ENCODE measurements around the gene CCZ1.
"Not testable (repeated sequence)": the region's sequence is repeated elsewhere in the genome, so short reads cannot be mapped to it uniquely, and the experiment has no call there.

Gene CCZ1

DNA sequence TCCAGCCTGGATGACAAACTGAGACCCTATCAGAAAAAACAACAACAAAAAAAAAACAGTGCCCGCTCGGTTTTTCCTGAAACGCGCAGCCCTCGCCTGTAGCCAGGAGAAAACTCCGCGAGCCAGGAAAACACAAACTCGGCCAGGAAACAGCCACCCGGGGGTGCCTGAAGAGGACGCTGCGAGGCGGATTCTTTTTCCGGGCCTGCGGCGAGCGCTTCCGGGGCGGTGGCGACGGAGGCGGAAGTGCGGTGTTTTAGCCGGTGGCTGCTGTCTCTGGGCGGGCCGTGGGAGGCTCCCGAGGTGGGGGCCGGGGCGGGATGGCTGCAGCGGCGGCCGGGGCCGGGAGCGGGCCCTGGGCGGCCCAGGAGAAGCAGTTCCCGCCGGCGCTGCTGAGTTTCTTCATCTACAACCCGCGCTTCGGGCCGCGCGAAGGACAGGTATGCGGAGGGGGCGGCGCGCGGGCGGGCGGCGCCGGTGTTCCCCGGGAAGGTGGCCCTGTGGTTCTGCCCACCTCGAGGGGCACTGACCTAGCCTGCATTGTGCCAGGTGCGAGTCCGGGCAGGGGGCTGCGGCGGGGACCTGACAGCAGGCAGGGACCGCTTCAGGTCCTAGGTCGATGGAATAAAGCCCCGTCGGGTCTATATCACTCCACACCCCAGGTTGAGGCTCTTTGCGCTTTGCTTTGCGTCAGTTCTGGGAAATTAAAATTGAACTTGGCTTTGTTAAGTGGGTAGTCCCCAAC is at the start of gene CCZ1:
TSS of gene CCZ1 (plus strand) at position 254 of the 745 bp plus-strand sequence. CDS start at position 321, 67 bp downstream.
- peak; percentile 53 for DNase-seq (ENCODE audit: low read depth)

DNA sequence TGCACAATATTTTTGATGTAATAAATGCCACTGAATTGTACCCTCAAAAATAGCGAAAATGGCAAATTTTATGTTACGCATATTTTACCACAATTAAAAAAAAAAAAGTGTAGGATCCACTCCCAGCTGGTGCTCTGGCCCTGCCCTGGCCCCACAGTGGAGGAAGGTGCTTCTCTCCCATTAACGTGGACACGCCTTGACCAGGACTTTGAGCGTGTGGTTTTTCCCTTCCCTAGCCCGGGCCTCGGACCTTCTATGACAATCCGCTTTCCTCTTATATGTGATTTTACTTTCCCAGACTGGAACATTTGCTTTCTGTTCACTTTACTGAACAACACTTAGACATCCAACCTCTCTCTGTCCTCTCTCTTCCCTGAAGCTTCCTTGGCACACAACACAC is 47.6 kb upstream of the CCZ1 start:
- no peak for DNase-seq (ENCODE audit: low read depth)

DNA sequence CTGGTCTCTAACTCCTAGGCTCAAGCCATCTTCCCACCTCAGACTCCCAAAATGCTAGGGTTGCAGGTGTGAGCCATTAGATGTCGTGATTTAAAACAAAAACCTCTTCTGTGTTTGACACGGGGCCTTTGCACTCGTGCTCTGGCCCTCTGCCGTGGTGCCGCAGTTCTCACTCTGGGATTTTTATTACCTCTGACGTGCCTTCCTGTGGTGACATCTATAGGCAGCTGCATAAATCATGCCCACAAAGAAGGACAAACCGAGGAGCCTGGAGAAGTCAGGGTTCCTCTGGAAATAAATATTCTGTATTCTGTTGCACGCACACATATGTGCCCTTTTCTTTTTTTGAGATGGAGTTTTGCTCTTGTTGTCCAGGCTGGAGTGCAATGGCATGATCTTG is 43.8 kb upstream of the CCZ1 start:
- DNase-seq (ENCODE audit: low read depth) = no peak

DNA sequence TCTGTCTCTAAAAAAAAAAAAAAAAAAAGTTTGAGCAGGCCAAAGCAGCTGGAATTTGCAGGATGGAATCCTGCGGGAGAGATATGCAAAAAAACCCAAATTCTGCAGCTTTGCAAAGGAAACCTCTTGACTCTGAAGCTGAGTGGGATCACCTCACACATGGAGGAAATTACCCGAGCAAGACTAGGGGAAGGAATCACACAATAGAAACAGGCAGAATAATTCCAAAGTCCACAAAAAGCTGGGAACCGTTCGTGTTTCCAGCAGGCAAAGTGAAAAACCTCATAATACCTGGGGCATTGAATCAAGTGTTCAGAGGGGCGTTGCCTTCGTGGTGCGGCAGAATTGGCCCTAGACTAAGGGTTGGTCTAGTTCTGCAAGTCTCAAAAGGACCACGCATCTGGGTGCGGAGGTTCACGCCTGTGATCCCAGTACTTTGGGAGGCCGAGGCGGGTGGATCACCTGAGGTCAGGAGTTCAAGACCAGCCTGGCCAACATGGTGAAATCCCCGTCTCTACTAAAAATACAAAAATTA is 41.4 kb upstream of the CCZ1 start:
- DNase-seq (ENCODE audit: low read depth) = not testable (repeated sequence)

DNA sequence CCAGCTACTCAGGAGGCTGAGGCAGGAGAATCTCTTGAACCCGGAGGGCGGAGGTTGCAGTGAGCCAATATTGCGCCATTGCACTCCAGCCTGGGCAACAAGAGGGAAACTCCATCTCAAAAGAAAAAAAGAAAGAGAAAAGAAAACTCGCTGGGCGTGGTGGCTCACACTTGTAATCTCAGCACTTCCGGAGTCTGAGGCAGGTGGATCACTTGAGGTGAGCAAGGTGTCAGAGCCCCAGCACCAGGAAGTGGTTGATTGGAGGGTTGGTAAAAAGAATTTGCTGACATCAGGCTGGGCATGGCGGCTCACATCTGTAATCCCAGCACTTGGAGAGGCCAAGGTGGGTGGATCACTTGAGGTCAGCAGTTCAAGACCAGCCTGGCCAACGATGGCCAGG is 40.0 kb upstream of the CCZ1 start:
- DNase-seq (ENCODE audit: low read depth) = not testable (repeated sequence)

DNA sequence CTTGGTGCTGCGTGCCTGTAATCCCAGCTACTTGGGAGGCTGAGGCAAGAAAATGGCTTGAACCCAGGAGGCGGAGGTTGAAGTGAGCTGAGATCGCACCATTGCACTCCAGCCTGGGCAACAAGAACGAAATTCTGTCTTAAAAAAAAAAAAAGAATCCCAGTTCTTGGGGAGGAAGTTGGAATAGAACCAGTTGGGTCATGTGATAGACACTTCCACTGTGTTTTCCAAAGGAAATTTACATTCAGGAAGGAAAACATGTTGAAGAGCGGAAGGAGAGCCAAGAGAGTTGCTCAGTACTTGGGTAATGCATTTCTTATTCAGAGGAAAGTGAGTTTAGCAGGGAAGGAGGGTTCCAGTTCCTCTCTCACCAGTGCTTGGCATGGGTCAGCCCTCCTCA is 37.3 kb upstream of the CCZ1 start:
- not testable (repeated sequence) for DNase-seq (ENCODE audit: low read depth)

DNA sequence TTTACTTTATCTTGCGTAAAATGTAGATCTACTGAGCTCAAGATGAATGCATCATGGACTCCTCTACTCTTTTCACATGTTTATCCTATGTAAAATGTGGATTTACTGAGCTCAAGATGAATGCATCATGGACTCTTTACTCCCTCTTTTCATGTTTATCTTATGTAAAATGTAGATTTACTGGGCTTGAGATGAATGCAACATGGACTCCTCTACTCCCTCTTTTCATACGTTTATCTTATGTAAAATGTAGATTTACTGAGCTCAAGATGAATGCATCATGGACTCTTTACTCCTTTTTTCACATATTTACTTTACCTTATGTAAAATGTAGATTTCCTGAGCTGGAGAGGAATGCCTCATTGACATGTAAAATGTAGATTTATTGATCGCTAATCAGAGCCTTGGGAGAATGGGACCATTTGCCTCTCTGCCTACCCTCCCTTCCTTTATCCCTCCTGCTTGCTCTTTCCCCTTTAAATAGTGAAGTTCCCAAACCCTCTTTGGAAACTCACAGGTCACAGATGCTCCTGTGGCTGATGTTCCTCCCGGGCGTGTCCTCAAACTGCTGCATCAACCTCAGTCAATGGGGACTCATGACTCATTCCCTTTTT is 35.7 kb upstream of the CCZ1 start:
- DNase-seq (ENCODE audit: low read depth) = not testable (repeated sequence)

DNA sequence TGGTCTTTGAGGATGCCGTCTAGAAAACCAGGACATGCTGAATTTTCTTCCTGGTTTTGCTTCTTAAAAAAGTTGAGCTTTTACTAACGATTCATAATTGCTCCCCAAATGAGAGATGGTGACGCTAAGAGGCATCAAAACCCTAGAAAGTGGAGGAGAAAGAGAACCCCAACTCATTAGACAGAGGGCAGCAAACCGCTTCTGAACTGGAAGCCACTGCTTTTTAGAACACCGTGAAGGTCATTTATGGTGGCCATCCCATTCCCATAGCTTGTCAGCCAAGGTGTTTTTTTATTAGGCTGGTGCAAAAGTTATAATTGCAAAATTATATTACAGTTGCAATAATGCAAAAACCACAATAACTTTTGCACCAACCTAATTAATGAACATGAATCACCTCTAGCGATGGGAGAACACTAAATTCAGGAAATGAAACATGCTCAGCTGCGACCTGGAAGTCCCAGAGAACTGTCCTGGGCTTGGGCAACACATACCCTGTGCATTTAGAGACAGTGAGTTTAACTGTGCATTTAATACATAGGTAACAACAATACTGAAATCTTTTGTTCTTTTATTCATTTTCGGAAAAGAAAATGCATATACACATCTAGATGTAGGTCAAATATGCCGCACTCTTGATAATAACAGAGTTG is 33.1 kb upstream of the CCZ1 start:
- not testable (repeated sequence) for DNase-seq (ENCODE audit: low read depth)

DNA sequence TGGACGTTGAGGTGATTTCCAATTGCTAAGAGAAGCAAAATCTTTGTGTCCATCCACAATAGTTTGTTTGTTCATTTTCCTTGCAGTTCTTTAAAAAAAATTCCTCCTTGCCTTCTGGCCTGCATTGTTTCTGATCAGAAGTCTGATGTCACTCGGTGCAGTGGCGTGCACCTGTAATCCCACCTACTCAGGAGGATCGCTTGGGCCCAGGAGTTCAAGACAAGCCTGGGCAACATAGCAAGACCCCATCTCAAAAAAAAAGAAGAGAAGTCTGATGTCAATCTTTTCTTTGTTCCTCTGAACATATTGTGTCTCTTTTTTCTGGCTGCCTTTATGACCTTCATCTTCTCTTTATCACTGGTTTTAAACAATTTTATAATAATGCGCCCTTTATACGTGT is 31.5 kb upstream of the CCZ1 start:
- no peak for DNase-seq (ENCODE audit: low read depth)

DNA sequence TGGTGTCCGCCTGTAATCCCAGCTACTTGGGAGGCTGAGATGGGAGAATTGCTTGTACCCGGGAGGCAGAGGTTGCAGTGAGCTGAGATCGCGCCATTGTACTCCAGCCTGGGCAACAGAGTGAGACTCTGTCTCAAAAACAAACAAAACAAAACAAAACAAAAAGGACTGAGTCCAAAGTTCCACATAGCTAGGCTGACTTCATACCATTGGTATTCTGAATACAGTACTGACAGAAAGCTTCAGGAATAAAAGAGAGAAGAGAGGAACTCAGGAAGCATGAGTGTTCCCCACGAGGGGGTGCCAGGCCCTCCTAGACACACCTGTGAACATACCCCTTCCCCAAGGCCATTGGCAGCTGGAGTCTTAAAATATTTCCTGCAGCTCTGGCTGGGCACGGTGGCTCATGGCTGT is 29.6 kb upstream of the CCZ1 start:
- DNase-seq (ENCODE audit: low read depth) = not testable (repeated sequence)

DNA sequence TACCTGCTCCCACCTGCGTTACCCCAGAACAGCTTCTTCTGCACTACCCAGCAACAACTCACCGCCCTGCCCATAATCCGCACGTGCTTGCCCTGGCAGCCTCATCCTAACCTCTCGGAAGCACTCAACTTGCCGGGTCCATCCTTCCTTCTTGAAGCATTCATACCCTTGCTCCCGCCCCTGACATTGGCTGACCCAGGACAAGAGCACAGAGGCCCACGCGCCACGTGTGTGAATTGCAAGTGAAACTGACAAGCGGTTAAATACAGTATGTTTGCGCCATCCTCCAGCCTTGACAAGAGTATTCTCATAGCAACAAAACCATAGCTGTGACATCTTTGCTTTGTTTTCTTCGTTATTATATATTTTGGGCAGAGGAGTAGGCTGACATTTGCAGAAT is 28.8 kb upstream of the CCZ1 start:
- no peak for DNase-seq (ENCODE audit: low read depth)

DNA sequence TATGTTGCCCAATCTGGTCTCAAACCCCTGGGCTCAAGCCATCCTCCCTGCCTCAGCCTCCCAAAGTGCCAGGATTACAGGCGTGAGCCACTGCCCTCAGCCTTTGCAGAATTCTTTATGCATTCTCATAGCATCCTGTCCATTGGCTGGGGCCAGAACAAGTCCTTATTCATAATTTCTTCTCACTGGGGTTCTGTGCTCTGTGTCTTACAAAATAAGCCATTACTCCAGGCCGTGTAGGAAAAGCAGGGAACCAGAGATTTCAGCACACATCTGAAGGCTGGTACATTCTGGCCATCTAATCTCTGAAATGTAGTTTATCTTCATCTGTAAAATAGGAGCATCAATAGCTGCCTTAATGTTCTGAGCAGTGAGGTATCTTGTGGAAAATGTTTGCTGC is 28.2 kb upstream of the CCZ1 start:
- no peak for DNase-seq (ENCODE audit: low read depth)

DNA sequence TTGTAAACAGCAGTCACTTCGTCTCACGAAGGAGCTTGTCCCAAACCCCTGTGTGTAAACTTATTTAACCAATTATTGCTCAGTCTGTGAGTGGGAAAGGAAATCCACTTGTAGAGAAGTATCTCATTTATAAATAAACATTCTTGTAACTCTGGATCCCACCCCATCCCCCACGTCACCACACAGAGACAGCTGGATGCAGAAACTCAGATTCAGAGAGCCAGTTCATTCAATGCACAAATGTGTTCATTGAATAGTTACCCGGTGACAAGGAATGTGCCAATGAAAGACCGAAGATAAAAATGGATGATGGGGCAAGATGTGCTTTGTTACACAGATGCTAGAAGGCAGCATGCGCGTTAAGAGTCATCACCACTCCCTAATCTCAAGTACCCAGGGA is 26.2 kb upstream of the CCZ1 start:
- no peak for DNase-seq (ENCODE audit: low read depth)

DNA sequence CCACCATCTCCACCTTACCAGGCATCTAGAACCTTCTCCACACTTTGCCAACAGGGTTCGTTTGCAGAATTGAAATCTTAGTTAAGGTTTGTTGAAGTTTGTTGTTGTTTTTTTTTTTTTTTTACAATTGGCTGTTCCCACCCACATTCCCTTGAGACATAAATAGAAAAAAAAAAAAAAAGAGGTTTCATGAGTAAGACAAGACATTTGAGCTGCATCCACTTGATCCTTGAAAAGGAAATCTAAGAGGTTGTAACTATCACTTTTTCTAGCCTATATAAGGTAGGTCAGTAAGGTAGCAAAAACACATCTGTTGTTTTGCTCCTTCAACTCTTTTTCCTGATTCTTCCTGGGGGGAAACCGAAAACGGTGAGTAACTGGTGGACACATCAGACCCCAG is 18.9 kb upstream of the CCZ1 start:
- not testable (repeated sequence) for DNase-seq (ENCODE audit: low read depth)

DNA sequence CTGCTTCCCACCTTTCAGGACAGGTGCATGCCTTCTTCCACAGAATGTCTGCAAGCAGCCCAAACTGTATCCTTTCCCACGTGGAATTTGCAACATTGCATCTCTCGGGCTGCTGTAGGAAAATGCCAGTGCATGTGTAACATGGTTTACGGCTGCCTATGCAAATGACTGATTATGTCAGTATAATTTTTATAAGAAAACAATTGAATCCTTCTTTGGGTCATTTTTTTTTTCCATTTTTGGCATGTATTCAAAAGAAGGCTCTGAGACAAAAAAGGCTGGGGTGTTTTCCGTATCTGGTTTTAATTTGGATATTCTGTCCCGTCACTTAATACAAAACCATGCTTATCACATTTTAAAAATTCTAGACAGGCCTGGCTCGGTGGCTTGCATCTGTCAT is 18.4 kb upstream of the CCZ1 start:
- DNase-seq (ENCODE audit: low read depth) = not testable (repeated sequence)

DNA sequence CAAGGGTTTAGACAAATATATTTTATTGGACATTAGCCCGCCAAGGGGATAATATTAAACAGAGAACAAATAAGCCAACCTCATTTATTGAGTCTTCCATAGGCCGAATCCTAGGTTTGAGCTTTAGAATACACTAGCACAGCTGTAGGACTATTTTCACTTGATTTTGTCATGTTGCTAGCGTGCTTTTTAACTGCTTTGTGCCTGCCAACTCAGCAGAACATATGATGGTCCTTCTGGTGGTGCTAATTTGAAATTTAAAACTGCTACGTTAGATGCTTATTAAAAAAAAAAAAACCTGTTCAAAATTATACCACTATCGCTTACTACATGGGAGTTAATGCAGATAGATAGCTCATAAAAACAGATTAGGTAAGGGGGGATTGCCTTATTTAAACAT is 14.1 kb upstream of the CCZ1 start:
- DNase-seq (ENCODE audit: low read depth) = not testable (repeated sequence)

DNA sequence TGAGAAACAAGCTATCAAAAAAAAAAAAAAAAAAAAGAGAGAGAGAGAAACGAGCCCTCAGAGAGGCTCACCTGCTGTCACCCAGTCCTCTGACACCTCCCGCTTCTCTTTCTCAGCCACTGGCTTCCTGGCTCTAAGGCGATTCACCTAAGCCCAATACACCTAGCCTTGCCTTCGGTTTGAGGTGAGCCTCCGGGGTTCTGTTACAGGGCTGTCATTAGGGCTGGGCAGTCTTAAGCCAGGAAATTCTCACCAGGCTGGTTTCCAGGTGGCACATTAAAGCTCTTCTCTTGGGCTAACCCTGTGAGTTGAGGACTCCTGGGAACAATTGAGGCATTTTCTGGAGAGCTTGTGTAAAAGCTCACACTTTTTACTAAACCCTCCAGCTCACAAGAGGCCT is 10.5 kb upstream of the CCZ1 start:
- not testable (repeated sequence) for DNase-seq (ENCODE audit: low read depth)

DNA sequence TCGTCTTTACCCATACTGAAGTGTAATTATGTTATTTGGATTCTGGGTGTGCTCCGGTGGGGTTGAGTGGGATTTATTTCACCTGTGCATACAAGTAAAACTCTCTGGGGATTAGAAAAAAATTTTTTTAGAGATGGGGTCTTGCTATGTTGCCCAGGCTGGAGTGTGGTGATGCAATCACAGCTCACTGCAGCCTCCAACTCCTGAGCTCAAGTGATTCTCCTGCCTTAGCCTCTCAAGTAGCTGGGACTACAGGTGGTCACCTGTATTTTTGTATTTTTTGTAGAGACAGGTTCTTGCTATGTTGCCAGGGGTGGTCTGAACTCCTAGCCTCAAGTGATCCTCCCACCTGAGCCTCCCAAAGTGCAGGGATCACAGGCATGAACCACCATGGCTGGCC is 8.3 kb upstream of the CCZ1 start:
- DNase-seq (ENCODE audit: low read depth) = not testable (repeated sequence)

DNA sequence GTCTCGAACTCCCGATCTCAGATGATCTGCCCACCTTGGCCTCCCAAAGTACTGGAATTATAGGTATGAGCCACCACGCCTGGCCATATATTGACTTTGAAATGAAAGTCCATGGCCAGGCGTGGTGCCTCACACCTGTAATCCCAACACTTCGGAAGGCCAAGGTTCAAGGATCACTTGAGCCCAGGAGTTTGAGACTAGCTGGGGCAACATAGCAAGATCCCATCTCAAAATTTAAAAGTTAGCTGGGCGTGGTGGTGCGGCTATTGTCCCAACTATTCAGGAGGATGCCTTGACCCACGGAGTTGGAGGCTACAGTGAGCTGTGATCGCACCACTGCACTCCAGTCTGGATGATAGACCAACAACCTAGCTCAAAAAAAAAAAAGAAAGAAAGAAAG is 6.0 kb upstream of the CCZ1 start:
- DNase-seq (ENCODE audit: low read depth) = no peak

DNA sequence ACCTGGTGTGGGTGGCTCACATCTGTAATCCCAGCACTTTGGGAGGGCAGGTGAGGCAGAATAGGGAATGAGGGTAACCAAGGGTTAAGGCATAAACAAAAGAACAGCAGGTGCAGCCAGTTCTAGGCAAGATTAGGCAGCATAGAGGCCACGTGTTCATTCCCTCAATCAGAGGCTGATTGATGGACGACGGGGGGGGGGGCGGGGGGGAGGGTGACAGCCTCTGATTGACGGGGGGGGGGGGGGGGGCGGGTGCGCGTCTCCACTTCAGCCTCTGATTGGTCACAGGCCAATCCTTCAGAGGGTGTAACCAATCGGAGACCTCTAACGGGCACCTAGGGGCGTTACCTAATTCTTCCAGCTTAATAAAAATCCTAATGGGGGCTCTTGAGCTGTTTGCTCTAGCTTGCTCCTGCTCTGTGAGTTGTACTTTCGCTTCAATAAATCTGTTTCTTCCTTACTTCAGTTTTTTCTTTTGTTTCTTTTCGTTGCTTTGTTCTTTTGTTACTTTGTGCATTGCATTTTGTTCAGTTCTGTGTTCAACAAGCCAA is 1.1 kb upstream of the CCZ1 start:
- DNase-seq (ENCODE audit: low read depth) = not testable (repeated sequence)

DNA sequence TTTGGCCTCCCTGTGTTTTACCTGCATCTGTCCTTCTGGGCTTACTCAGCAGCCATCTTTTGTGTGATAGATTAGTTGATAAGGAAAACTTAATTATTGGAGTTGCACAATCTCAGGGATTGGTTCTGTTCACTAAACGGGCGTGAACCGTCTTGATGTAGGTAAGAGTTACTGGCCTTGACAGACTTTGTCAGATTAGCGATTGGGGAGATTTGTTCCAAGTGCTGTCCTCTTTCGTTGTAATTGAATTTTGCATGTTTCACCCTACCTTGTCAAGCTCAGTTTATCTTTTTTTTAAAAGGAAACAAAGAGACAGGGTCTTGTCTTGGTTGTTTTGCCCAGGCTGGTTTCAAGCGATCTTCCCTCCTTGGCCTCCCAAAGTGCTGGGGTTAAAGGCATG is 4.5 kb downstream of the CCZ1 start:
- DNase-seq (ENCODE audit: low read depth) = not testable (repeated sequence)

DNA sequence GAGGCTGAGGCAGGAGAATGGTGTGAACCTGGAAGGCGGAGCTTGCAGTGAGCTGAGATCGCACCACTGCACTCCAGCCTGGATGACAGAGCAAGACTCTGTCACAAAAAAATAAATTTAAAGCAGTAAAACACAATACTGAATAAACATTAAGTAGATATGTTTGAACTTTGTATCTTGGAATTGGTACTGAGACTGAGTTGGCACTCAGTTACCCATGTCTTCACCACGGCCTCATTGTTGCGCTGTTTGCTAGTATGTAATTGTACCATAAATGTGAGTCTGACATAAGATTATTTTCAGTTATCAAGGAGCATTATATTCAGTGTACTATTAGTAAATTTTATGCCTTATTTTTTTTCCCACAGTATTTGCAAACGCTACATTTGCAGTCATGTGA is 6.2 kb downstream of the CCZ1 start:
- not testable (repeated sequence) for DNase-seq (ENCODE audit: low read depth)

DNA sequence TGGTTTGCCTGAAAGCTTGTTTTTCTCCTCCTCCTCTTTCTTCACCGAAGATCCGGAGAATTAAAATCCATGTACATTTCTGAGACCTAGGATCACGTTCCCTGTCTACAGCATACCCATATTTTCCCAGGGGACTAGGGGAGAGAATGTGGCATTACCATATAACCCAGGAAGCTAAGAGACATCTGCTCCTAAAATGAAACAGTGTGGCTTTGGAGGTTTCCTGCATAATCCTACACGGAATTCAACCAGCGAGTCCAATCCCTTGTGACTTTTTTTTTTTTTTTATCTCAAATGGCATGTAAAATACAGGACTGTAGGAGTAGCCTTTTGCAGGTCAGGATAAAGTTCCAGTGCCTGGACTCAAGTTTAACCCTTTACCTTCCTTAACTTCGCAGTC is 10.3 kb downstream of the CCZ1 start:
- not testable (repeated sequence) for DNase-seq (ENCODE audit: low read depth)
